NT2/D1 (cell line): ENCODE measurements around the gene GYPE.
"Not testable (repeated sequence)": the region's sequence is repeated elsewhere in the genome, so short reads cannot be mapped to it uniquely, and the experiment has no call there.

ENCODE experiments used
- YY1 ChIP-seq: IDR thresholded peaks from 2 replicates; pipeline ENCODE4 v1.6.1; 2011; ENCODE audit not compliant: insufficient read length, insufficient read depth
- ZNF274 ChIP-seq: IDR thresholded peaks from 2 replicates; pipeline ENCODE4 v1.6.1; 2011; ENCODE audit warnings: mild to moderate bottlenecking, low read depth, low read length

DNA sequence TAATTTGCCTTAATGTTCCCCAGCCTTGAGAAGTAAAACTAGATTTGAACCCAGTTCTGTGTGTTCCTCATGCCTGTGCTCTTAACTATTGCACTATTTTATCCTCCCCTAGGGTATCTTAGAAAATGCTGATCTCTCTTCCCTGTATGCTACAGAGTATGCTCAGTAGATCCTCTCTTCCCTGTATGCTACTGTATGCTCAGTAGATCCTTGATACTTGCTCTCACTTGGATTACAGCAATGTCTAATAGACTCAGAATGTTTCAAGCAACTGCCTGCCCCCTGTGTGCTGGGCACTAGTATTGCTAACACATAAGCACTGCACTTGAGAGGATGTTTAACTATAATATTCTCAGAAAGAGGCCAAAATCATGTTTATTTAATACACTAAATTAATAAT lies 928 bp downstream of the GYPE start:
- not testable (repeated sequence) for TF ChIP-seq ZNF274, YY1
